ENCODE data around the gene STARD13.

Gene STARD13

GRCh38 chr13:33285420-33286124, at the start of gene STARD13:
Gene STARD13, minus strand, starts transcription at chr13:33285755. Its CDS starts 117 bp downstream, at chr13:33285638.
- DNase-seq, result no peak

GRCh38 chr13:33334831-33335230, 49.3 kb upstream of the STARD13 start:
- no peak for DNase-seq

- no peak for DNase-seq
Observed at GRCh38 chr13:33331962-33332361, 46.4 kb upstream of the STARD13 start.

- no peak for DNase-seq
Observed at GRCh38 chr13:33330483-33330882, 44.9 kb upstream of the STARD13 start.

GRCh38 chr13:33328701-33329100, 43.1 kb upstream of the STARD13 start:
- DNase-seq, result no peak

GRCh38 chr13:33326723-33327122, 41.2 kb upstream of the STARD13 start:
- DNase-seq, result no peak

- DNase-seq, result no peak
Observed at GRCh38 chr13:33326246-33326645, 40.7 kb upstream of the STARD13 start.

- DNase-seq, result no peak
Observed at GRCh38 chr13:33323801-33324510, 38.4 kb upstream of the STARD13 start.

GRCh38 chr13:33322965-33323668, 37.6 kb upstream of the STARD13 start:
- DNase-seq, result no peak

GRCh38 chr13:33322543-33322809, 36.9 kb upstream of the STARD13 start:
- no peak for DNase-seq

- DNase-seq, result no peak
Observed at GRCh38 chr13:33321686-33322542, 36.4 kb upstream of the STARD13 start.

GRCh38 chr13:33319859-33320258, 34.3 kb upstream of the STARD13 start:
- DNase-seq, result no peak

- no peak for DNase-seq
Observed at GRCh38 chr13:33318744-33319143, 33.2 kb upstream of the STARD13 start.

- no peak for DNase-seq
Observed at GRCh38 chr13:33318037-33318436, 32.5 kb upstream of the STARD13 start.

GRCh38 chr13:33316890-33317289, 31.3 kb upstream of the STARD13 start:
- DNase-seq, result no peak

- DNase-seq, result no peak
Observed at GRCh38 chr13:33313504-33313903, 27.9 kb upstream of the STARD13 start.

GRCh38 chr13:33312861-33313212, 27.3 kb upstream of the STARD13 start:
- no peak for DNase-seq

- no peak for DNase-seq
Observed at GRCh38 chr13:33312150-33312860, 26.8 kb upstream of the STARD13 start.

GRCh38 chr13:33311040-33311439, 25.5 kb upstream of the STARD13 start:
- no peak for DNase-seq

- no peak for DNase-seq
Observed at GRCh38 chr13:33310245-33311038, 24.9 kb upstream of the STARD13 start.

- DNase-seq, result no peak
Observed at GRCh38 chr13:33308863-33309262, 23.3 kb upstream of the STARD13 start.

- DNase-seq, result no peak
Observed at GRCh38 chr13:33307843-33308242, 22.3 kb upstream of the STARD13 start.

Data from CD4-positive, alpha-beta T cell treated with Interleukin-15 for 1 hour (primary cell).